ENCODE results near the gene OR5AN1.

The OR5AN1 gene

DNA sequence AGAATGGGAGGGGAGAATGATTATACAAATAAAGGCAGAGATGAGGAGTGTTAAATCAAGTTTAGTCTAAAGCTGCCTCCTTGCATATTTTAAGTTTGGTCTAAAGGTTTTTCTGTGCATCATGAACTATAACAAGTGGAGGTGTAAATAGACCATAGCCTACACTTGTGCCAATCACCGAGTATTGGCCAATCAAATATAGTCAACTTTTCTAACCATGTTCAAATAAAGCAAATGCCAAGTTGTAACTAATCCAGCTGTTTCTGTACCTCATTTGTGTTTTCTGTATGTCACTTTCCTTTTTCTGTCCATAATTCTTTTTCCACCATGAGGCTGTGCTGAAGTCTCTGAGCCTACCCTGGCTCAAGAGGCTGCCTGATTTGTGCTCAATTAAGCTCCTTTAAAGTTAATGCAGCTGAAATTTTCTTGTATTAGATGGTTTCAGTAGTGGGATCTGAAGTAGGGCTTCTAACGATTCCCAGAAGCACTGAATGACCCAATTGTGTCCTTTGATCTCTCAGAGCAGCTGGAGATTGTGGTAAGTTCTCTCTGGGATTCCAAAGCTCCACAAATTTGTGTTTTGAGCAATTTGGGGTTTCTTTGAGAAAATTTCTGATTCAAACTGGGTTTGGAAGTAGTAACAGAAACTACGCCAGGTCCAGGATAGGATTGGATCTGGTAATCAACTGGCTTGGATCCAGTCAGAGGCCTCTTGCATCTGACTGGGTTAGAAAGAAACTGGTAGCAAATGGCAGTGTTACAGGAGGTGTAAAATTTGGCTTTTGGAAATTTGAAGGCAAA lies 42.0 kb downstream of the OR5AN1 start:
- no peak overlapping the region for H3K4me3 ChIP-seq (ENCODE audit: low read depth, low read length)
- TF ChIP-seq, protein P1, sequence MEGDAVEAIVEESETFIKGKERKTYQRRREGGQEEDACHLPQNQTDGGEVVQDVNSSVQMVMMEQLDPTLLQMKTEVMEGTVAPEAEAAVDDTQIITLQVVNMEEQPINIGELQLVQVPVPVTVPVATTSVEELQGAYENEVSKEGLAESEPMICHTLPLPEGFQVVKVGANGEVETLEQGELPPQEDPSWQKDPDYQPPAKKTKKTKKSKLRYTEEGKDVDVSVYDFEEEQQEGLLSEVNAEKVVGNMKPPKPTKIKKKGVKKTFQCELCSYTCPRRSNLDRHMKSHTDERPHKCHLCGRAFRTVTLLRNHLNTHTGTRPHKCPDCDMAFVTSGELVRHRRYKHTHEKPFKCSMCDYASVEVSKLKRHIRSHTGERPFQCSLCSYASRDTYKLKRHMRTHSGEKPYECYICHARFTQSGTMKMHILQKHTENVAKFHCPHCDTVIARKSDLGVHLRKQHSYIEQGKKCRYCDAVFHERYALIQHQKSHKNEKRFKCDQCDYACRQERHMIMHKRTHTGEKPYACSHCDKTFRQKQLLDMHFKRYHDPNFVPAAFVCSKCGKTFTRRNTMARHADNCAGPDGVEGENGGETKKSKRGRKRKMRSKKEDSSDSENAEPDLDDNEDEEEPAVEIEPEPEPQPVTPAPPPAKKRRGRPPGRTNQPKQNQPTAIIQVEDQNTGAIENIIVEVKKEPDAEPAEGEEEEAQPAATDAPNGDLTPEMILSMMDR (IDR thresholded peaks at IDR 0.05; ENCODE audit: borderline replicate concordance, insufficient read depth, low read depth, low read length) = no peak

DNA sequence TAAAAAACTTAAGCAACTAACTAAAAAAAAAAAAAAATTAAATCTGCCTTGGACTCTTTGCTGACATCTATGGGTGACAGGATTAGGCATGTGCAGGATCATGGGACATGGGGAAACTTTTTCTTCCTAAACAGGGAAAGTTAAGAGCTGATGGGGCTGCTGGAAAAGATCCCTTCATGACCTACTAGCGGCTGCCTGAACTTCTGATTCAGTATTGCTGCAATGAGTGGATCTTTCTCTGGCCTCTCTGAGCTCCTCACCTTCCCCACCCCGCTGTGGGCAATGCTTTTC lies 42.5 kb downstream of the OR5AN1 start:
- no peak overlapping the region for H3K4me3 ChIP-seq (ENCODE audit: low read depth, low read length)
- TF ChIP-seq, protein P1 (IDR thresholded peaks at IDR 0.05; ENCODE audit: borderline replicate concordance, insufficient read depth, low read depth, low read length) = no peak

DNA sequence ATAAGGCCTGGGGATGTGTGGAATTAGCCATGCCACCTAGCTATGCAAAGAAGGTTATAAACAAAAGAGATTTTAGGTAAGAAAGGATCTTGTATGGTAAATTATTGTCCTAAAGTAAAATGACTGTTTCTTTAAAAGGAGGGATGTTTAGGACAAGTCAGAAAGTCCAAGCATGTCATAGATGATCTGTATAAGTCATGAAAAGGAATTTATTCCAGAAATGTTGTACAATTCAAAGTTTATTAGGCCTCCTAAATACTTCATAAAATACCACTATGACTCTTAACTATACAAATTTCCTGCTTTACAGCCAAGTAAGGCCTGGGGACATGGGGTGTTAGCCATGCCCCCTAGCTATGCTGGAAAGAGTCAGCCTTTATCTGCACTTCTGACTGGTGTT lies 44.9 kb downstream of the OR5AN1 start:
- H3K4me3 ChIP-seq (ENCODE audit: low read depth, low read length) = no peak overlapping the region
- TF ChIP-seq, protein P1 (IDR thresholded peaks at IDR 0.05; ENCODE audit: borderline replicate concordance, insufficient read depth, low read depth, low read length) = no peak

DNA sequence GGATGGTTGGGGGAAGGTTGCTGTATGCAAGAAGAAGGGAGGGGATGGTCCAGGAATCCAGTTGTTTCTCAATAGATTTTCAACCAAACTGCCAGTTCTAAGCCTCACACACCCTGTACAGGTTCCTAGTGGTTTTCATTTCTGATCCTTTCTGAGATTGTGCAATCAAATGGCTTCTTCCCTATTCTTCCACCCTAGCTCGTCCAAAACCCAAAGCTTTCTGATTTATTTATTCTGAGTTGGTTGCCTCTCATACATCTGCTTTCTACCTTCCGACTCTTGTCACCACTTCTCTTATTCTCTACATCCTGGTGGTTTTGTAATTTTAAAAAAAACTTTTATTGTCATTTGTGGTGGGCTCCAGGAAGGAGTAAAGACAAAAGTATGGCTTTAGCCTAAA lies 55.0 kb downstream of the OR5AN1 start:
- no peak overlapping the region for H3K4me3 ChIP-seq (ENCODE audit: low read depth, low read length)
- TF ChIP-seq, protein P1 (IDR thresholded peaks at IDR 0.05; ENCODE audit: borderline replicate concordance, insufficient read depth, low read depth, low read length) = no peak

DNA sequence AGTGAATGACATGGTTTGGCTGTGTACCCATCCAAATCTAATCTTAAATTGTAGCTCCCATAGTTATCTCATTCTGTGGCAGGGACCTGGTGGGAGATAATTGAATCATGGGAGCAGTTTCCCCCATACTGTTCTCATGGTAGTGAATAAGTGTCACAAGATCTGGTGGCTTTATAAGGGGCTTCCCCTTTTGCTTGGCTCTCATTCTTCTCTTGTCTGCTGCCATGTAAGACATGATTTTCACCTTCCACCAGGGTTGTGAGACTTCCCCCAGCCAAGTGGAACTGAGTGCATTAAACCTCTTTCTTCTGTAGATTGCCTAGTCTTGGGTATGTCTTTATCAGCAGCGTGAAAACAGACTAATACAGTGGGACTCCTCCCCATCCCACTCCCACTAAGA lies 56.4 kb downstream of the OR5AN1 start:
- H3K4me3 ChIP-seq (ENCODE audit: low read depth, low read length) = no peak overlapping the region
- TF ChIP-seq, protein P1 (IDR thresholded peaks at IDR 0.05; ENCODE audit: borderline replicate concordance, insufficient read depth, low read depth, low read length) = no peak

DNA sequence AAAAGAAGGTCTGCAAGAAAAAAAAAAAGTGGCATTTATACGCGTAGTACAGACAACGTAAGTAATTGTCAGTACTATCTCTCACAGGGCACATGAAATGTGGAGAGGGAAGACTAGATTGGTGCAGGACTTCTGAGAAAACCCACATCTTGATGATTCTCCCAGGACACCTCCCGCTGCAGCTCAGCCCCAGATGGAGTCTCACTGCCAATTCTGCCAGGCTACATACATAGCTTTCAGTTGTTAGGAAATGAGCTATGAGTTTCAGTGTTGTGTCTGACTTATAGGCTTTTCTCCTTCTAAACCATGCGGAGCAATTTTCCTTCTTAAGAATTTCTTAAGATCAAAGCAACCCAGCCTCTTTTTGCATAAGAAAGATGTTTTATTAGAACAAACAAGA lies 57.9 kb downstream of the OR5AN1 start:
- TF ChIP-seq, protein P1 (IDR thresholded peaks at IDR 0.05; ENCODE audit: borderline replicate concordance, insufficient read depth, low read depth, low read length) = no peak
- H3K4me3 ChIP-seq (ENCODE audit: low read depth, low read length) = no peak overlapping the region

DNA sequence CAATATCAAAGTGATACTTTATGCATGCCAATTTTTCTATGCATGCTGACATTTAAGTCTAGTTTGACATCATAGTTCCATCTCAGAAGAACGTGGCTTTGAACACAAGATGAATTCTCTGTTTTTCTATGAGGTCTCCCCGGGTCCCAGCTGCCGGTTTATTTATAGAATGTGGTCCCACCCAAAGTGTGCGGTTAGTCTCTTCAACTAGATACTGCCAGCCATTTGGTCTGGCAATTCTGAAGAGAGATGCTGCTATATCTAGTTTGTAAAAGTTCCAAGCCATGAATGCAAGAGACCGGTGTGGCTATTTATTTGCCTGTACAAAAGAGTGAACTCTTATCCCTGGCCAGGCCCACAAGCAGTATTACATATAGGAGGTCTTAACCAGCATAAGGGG lies 58.3 kb downstream of the OR5AN1 start:
- TF ChIP-seq, protein P1 (IDR thresholded peaks at IDR 0.05; ENCODE audit: borderline replicate concordance, insufficient read depth, low read depth, low read length) = no peak
- H3K4me3 ChIP-seq (ENCODE audit: low read depth, low read length) = no peak overlapping the region
